Astrocyte (in vitro differentiated cells and primary cell): ENCODE results near the gene B3GALT6. TPM values are rescaled to one million over a fixed set of nuclear protein-coding genes. Genes with fewer than 3 reads are reported as not detected.

Experiments used
- DNase-seq: peaks from one replicate; pipeline ENCODE4 v3.0.0-alpha.2; 2010; ENCODE audit warnings: low read depth
- FAIRE-seq: peaks from 2 replicates; lab custom pipeline; 2011; peaks lifted over from hg19 to GRCh38; lab: Jason Lieb, UNC
- H2AFZ ChIP-seq: 2 replicates; pipeline ENCODE4 v1.6.0; 2012; ENCODE audit warnings: low read depth, low read length, inconsistent platforms
- H3K27ac ChIP-seq: 2 replicates; pipeline ENCODE4 v1.5.1; 2011; ENCODE audit warnings: low read depth, low read length, inconsistent platforms
- H3K27me3 ChIP-seq: 2 replicates; pipeline ENCODE4 v1.6.0; 2011; ENCODE audit warnings: low read length, inconsistent platforms; ENCODE audit not compliant: insufficient read depth
- H3K36me3 ChIP-seq: 2 replicates; pipeline ENCODE4 v1.5.1; 2011; ENCODE audit warnings: low read length, inconsistent platforms; ENCODE audit not compliant: insufficient read depth
- H3K4me1 ChIP-seq: 2 replicates; pipeline ENCODE4 v1.5.1; 2011; ENCODE audit warnings: low read length, inconsistent platforms; ENCODE audit not compliant: insufficient read depth
- H3K4me2 ChIP-seq: 2 replicates; pipeline ENCODE4 v1.6.0; 2012; ENCODE audit warnings: low read length, inconsistent platforms
- H3K4me3 ChIP-seq: 2 replicates; pipeline ENCODE4 v1.5.1; 2011; ENCODE audit warnings: low read depth, mild to moderate bottlenecking, low read length, inconsistent platforms; ENCODE audit not compliant: insufficient read depth
- H3K79me2 ChIP-seq: 2 replicates; pipeline ENCODE4 v1.6.0; 2012; ENCODE audit warnings: mild to moderate bottlenecking, low read length, inconsistent platforms; ENCODE audit not compliant: insufficient read depth
- H3K9ac ChIP-seq: 2 replicates; pipeline ENCODE4 v1.6.0; 2012; ENCODE audit warnings: mild to moderate bottlenecking, low read length, inconsistent platforms
- H3K9me3 ChIP-seq: 2 replicates; pipeline ENCODE4 v1.5.1; 2012; ENCODE audit warnings: low read depth, mild to moderate bottlenecking, low read length, inconsistent platforms; ENCODE audit not compliant: insufficient read depth
- H4K20me1 ChIP-seq: 2 replicates; pipeline ENCODE4 v1.6.0; 2012; ENCODE audit warnings: low read length, inconsistent platforms; ENCODE audit not compliant: insufficient read depth
- H3K27ac Mint-ChIP-seq: one replicate; pipeline ENCODE4 v1.8.0; 2021; ENCODE audit warnings: mild to moderate bottlenecking, mixed read lengths; ENCODE audit not compliant: unreplicated experiment
- H3K27me3 Mint-ChIP-seq: one replicate; pipeline ENCODE4 v1.8.0; 2021; ENCODE audit warnings: low read depth, mixed read lengths; ENCODE audit not compliant: unreplicated experiment
- H3K36me3 Mint-ChIP-seq: one replicate; pipeline ENCODE4 v1.8.0; 2021; ENCODE audit warnings: low read depth, mixed read lengths; ENCODE audit not compliant: unreplicated experiment
- H3K4me1 Mint-ChIP-seq: one replicate; pipeline ENCODE4 v1.8.0; 2021; ENCODE audit warnings: low read depth, mixed read lengths; ENCODE audit not compliant: unreplicated experiment
- H3K4me3 Mint-ChIP-seq: one replicate; pipeline ENCODE4 v1.8.0; 2021; ENCODE audit warnings: mild to moderate bottlenecking, moderate library complexity, mixed read lengths; ENCODE audit not compliant: unreplicated experiment
- H3K9me3 Mint-ChIP-seq: one replicate; pipeline ENCODE4 v1.8.0; 2021; ENCODE audit warnings: mild to moderate bottlenecking, mixed read lengths; ENCODE audit not compliant: unreplicated experiment
- CTCF ChIP-seq: IDR thresholded peaks from 2 replicates; pipeline ENCODE4 v1.5.1; 2011; ENCODE audit warnings: low read depth, mild to moderate bottlenecking, inconsistent platforms, low read length, moderate library complexity; ENCODE audit not compliant: insufficient read depth
- EZH2 ChIP-seq: IDR thresholded peaks from 2 replicates; pipeline ENCODE4 v1.6.1; 2012; ENCODE audit warnings: mild to moderate bottlenecking, low read length, inconsistent platforms; ENCODE audit not compliant: insufficient read depth
- total RNA-seq: library from RNA; stranded (reverse); gene quantifications from 2 replicates; pipeline ENCODE4 v1.2.1, GENCODE V29; 2021

B3GALT6 gene
- total RNA-seq, 1 donor from 2014 or later: 22.4 TPM

GRCh38 chr1:1204425-1204920 lies 27.6 kb upstream of the B3GALT6 start:
- Histone ChIP-seq H3K27me3 (peaks cover 3% of the 10 kb centered on the region), H3K79me2 (no peaks in the 10 kb centered on the region), H3K9ac (no peak overlapping the region), H3K4me3 (no peak overlapping the region), H3K9me3 (no peaks in the 10 kb centered on the region), H2AFZ (no peak overlapping the region), H3K4me1 (peaks cover 27% of the 10 kb centered on the region), H3K4me2 (no peak overlapping the region), H4K20me1 (no peaks in the 10 kb centered on the region), H3K36me3 (no peaks in the 10 kb centered on the region), H3K27ac (no peak overlapping the region)
- no peak overlapping the region for H3K27ac Mint-ChIP-seq
- FAIRE-seq: no peak
- peaks cover 6% of the 10 kb centered on the region for H3K27me3 Mint-ChIP-seq
- H3K4me3 Mint-ChIP-seq: no peak overlapping the region
- TF ChIP-seq CTCF: no peak
- TF ChIP-seq EZH2: no peak
- no peak for DNase-seq
- H3K4me1 Mint-ChIP-seq: peaks cover 5% of the 10 kb centered on the region
- H3K36me3 Mint-ChIP-seq: no peaks in the 10 kb centered on the region
- no peaks in the 10 kb centered on the region for H3K9me3 Mint-ChIP-seq

GRCh38 chr1:1204998-1205768 lies 26.9 kb upstream of the B3GALT6 start:
- Histone ChIP-seq H2AFZ (no peak overlapping the region), H3K4me3 (no peak overlapping the region), H3K27me3 (peaks cover 3% of the 10 kb centered on the region), H3K4me2 (no peak overlapping the region), H4K20me1 (no peaks in the 10 kb centered on the region), H3K36me3 (no peaks in the 10 kb centered on the region), H3K4me1 (peaks cover 27% of the 10 kb centered on the region), H3K27ac (no peak overlapping the region), H3K9ac (no peak overlapping the region), H3K9me3 (no peaks in the 10 kb centered on the region), H3K79me2 (no peaks in the 10 kb centered on the region)
- Mint-ChIP-seq H3K27ac (no peak overlapping the region), H3K27me3 (peaks cover 2% of the 10 kb centered on the region), H3K9me3 (no peaks in the 10 kb centered on the region), H3K4me3 (no peak overlapping the region), H3K36me3 (no peaks in the 10 kb centered on the region), H3K4me1 (peaks cover 5% of the 10 kb centered on the region)
- FAIRE-seq (no peak), DNase-seq (no peak)
- TF ChIP-seq CTCF (no peak), EZH2 (no peak)
